PC-3 (cell line): Measurements from ENCODE around the gene SEC14L6. TPM values are rescaled to one million over a fixed set of nuclear protein-coding genes. Genes with fewer than 3 reads are reported as not detected.

ENCODE experiments used
- ATAC-seq: fragments of 200-7000 bp; cut with Tn5 transposase; 2 replicates; pipeline ENCODE4 v1.9.1; 2020; ENCODE audit warnings: mild to moderate bottlenecking, moderate library complexity
- BruUV-seq: library from RNA; stranded (reverse); fragments of 400-500 nt; replicated peaks from 2 replicates; lab custom pipeline; 2021; lab: Mats Ljungman, UMichigan
- CTCF ChIA-PET: fragments of 300-600 bp; sonication (Branson Sonifier 250); formaldehyde crosslinking; loops from one replicate; lab custom pipeline; 2022; ENCODE audit warnings: antibody characterized with exemption; lab: Charles Lee
- POLR2A ChIA-PET: fragments of 300-600 bp; sonication (Branson Sonifier 250); formaldehyde crosslinking; loops from one replicate; lab custom pipeline; 2022; ENCODE audit warnings: antibody characterized with exemption; ENCODE audit not compliant: unreplicated experiment; lab: Charles Lee
- DNase-seq: peaks from one replicate; pipeline ENCODE4 v3.0.0-alpha.2; 2015
- H2AFZ ChIP-seq: fragments of 300-600 bp; sonication (generic); 2 replicates; pipeline ENCODE4 v1.6.0; 2016; ENCODE audit warnings: antibody characterized with exemption, low read length
- H3F3A ChIP-seq: fragments of 300-600 bp; sonication (generic); one replicate; pipeline ENCODE4 v1.6.0; 2017; ENCODE audit warnings: antibody characterized with exemption, low read length, control low read depth, mild to moderate bottlenecking; ENCODE audit not compliant: unreplicated experiment
- H3K27ac ChIP-seq: fragments of 300-600 bp; sonication (generic); 2 replicates; pipeline ENCODE4 v1.5.1; 2016; ENCODE audit warnings: mild to moderate bottlenecking, low read length
- H3K27me3 ChIP-seq: fragments of 300-600 bp; sonication (generic); 2 replicates; pipeline ENCODE4 v1.6.1; 2016; ENCODE audit warnings: low read length, mixed read lengths
- H3K36me3 ChIP-seq: fragments of 300-600 bp; sonication (generic); 2 replicates; pipeline ENCODE4 v1.6.1; 2016; ENCODE audit warnings: low read depth, mixed run types, low read length, mixed read lengths
- H3K4me1 ChIP-seq: fragments of 300-600 bp; sonication (generic); 2 replicates; pipeline ENCODE4 v1.5.1; 2016; ENCODE audit warnings: low read length; ENCODE audit not compliant: insufficient read depth
- H3K4me2 ChIP-seq: fragments of 300-600 bp; sonication (generic); 2 replicates; pipeline ENCODE4 v1.6.0; 2016; ENCODE audit warnings: low read length
- H3K4me3 ChIP-seq: fragments of 300-600 bp; sonication (generic); 2 replicates; pipeline ENCODE4 v1.5.1; 2016; ENCODE audit warnings: mild to moderate bottlenecking, low read length, mixed read lengths
- H3K79me2 ChIP-seq: fragments of 300-600 bp; sonication (generic); 2 replicates; pipeline ENCODE4 v1.6.1; 2017; ENCODE audit warnings: low read length, mixed read lengths
- H3K9ac ChIP-seq: fragments of 300-600 bp; sonication (generic); 2 replicates; pipeline ENCODE4 v1.6.0; 2016; ENCODE audit warnings: mild to moderate bottlenecking, low read length
- H3K9me2 ChIP-seq: fragments of 300-600 bp; sonication (generic); replicated peaks from 2 replicates; pipeline ENCODE4 v1.6.1; 2016; ENCODE audit warnings: mixed run types, low read length, mixed read lengths
- H3K9me3 ChIP-seq: fragments of 300-600 bp; sonication (generic); 2 replicates; pipeline ENCODE4 v1.6.1; 2016; ENCODE audit warnings: low read length, mixed read lengths
- H4K20me1 ChIP-seq: fragments of 300-600 bp; sonication (generic); 2 replicates; pipeline ENCODE4 v1.6.1; 2016; ENCODE audit warnings: low read length, mixed read lengths
- EZH2 ChIP-seq: fragments of 300-600 bp; sonication (generic); IDR thresholded peaks from one replicate; pipeline ENCODE4 v1.6.1; 2017; ENCODE audit warnings: antibody characterized with exemption, mild to moderate bottlenecking, low read length; ENCODE audit not compliant: unreplicated experiment
- EZH2phosphoT487 ChIP-seq: fragments of 300-600 bp; sonication (generic); IDR thresholded peaks from 2 replicates; pipeline ENCODE4 v1.6.1; 2018; ENCODE audit warnings: mild to moderate bottlenecking, antibody characterized with exemption, low read length, borderline replicate concordance
- intact Hi-C: fragments of 100-400 bp; cut with micrococcal nuclease; formaldehyde crosslinking; loops from 2 replicates; pipeline ENCODE4 v1.9.0; 2023
- total RNA-seq: library from RNA; depleted of rRNA; stranded (reverse); fragments of >200 nt; gene quantifications from 2 replicates; pipeline ENCODE4 v1.2.3, GENCODE V29; 2014
- TF ChIP-seq, protein P1 (sequence below): fragments of 300-600 bp; sonication (generic); conservative IDR thresholded peaks from 2 replicates; pipeline ENCODE4 v1.5.1; 2017; ENCODE audit warnings: antibody characterized with exemption, low read depth, mild to moderate bottlenecking, low read length

The SEC14L6 gene
- total RNA-seq, 1 experiment from 2014 or later: not detected

DNA sequence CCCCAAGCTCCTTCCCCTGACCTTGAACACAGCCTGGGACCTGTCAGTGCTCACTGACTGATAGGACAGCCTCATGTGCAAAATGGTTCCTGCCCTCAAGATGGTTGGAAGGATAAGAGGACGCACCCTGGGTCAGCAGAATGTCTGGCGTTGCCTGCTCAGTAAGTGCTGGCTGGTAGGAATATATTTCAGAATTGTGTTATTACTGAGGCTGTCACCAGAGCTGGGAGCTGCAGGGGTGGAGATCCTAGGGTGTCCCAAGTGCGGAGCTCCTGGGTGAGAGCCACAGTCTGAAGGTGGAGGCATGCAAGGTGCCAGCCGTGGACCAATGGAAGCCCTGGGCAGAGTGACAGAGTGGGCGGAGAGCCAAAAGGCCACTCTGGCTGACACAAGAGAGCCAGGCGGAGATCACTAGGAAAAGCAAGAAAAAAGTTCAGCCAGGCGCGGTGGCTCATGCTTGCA, 40.0 kb downstream of the SEC14L6 start:
- H3K27ac ChIP-seq: no peak overlapping the region
- no peak overlapping the region for H2AFZ ChIP-seq
- ChIA-PET POLR2A (no interaction called here), CTCF (no interaction called here)
- H3K4me3 ChIP-seq: no peak overlapping the region
- no peak overlapping the region for H3K9ac ChIP-seq
- no peaks in the 10 kb centered on the region for H3K9me3 ChIP-seq
- no peaks in the 10 kb centered on the region for H3K36me3 ChIP-seq
- H3K79me2 ChIP-seq: no peaks in the 10 kb centered on the region
- DNase-seq: no peak
- no peaks in the 10 kb centered on the region for H3F3A ChIP-seq
- no peaks in the 10 kb centered on the region; the same call in 1 of the 2 replicates for H3K4me1 ChIP-seq
- intact Hi-C loops: no loop called here
- BruUV-seq: no TSS peak
- TF ChIP-seq EZH2: no peak
- TF ChIP-seq EZH2phosphoT487: no peak
- TF ChIP-seq, protein P1, sequence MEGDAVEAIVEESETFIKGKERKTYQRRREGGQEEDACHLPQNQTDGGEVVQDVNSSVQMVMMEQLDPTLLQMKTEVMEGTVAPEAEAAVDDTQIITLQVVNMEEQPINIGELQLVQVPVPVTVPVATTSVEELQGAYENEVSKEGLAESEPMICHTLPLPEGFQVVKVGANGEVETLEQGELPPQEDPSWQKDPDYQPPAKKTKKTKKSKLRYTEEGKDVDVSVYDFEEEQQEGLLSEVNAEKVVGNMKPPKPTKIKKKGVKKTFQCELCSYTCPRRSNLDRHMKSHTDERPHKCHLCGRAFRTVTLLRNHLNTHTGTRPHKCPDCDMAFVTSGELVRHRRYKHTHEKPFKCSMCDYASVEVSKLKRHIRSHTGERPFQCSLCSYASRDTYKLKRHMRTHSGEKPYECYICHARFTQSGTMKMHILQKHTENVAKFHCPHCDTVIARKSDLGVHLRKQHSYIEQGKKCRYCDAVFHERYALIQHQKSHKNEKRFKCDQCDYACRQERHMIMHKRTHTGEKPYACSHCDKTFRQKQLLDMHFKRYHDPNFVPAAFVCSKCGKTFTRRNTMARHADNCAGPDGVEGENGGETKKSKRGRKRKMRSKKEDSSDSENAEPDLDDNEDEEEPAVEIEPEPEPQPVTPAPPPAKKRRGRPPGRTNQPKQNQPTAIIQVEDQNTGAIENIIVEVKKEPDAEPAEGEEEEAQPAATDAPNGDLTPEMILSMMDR: no peak
- no peaks in the 10 kb centered on the region for H3K9me2 ChIP-seq
- H3K4me2 ChIP-seq: no peak overlapping the region
- no peak for ATAC-seq
- H4K20me1 ChIP-seq: no peaks in the 10 kb centered on the region
- no peaks in the 10 kb centered on the region for H3K27me3 ChIP-seq

DNA sequence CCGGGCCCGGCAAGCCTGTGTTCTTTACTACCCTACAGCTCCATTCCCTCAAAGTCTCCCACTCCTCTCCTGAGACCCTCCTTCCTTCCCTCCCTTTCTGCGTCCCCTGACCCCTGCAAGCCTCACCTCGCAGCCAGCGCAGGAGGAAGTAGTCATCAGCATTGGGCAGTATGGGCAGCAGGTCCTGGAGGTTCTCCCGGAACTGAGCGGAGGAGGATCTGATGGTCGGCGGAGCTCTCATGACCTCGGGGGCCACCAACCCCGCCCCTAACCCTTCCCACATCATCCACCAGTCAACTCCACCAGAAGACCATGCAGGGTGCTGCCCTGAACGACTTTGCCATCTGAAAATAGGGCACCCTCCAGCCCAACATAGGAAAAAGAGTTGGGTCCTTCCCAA, 43.0 kb downstream of the SEC14L6 start:
- H3K9me3 ChIP-seq: no peaks in the 10 kb centered on the region
- intact Hi-C loops: no loop called here
- no peak for ATAC-seq
- no peak overlapping the region for H2AFZ ChIP-seq
- no peak for TF ChIP-seq EZH2phosphoT487
- TF ChIP-seq, protein P1: no peak
- TF ChIP-seq EZH2: no peak
- no peak overlapping the region for H3K27ac ChIP-seq
- no peak overlapping the region for H3K4me3 ChIP-seq
- POLR2A ChIA-PET: no interaction called here
- H4K20me1 ChIP-seq: no peaks in the 10 kb centered on the region
- DNase-seq: no peak
- no peaks in the 10 kb centered on the region for H3K27me3 ChIP-seq
- no peak overlapping the region for H3K9ac ChIP-seq
- BruUV-seq: no TSS peak
- H3K79me2 ChIP-seq: no peaks in the 10 kb centered on the region
- no peaks in the 10 kb centered on the region; the same call in 1 of the 2 replicates for H3K4me1 ChIP-seq
- no peaks in the 10 kb centered on the region for H3F3A ChIP-seq
- H3K9me2 ChIP-seq: no peaks in the 10 kb centered on the region
- CTCF ChIA-PET: no interaction called here
- H3K36me3 ChIP-seq: no peaks in the 10 kb centered on the region
- H3K4me2 ChIP-seq: no peak overlapping the region

DNA sequence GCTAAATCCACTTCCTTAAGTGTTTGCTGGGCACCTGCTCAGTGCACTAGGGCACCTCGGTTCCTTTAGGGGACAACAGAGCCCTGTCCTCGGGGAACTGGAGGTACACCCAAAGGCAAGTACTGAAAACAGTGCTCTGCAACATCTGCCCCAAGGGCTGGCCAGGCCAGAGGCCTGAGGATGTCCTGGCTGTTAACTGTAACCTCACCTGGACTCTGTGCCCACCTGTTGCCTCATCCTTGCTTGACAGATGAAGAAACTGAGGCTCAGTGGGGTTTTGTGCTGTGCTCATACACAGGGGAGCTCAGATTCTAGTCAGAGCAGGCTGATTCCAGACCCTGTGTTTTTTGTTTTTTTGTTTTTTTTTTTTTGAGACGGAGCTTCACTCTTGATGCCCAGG, 43.6 kb downstream of the SEC14L6 start:
- intact Hi-C loops: no loop called here
- no peaks in the 10 kb centered on the region; the same call in 1 of the 2 replicates for H3K4me1 ChIP-seq
- no peaks in the 10 kb centered on the region for H3K9me3 ChIP-seq
- H3K27ac ChIP-seq: no peak overlapping the region
- no peak overlapping the region for H3K4me2 ChIP-seq
- no peaks in the 10 kb centered on the region for H3F3A ChIP-seq
- no peaks in the 10 kb centered on the region for H3K79me2 ChIP-seq
- TF ChIP-seq EZH2: no peak
- H3K9me2 ChIP-seq: no peaks in the 10 kb centered on the region
- no peak overlapping the region for H2AFZ ChIP-seq
- no peak overlapping the region for H3K4me3 ChIP-seq
- H3K27me3 ChIP-seq: no peaks in the 10 kb centered on the region
- CTCF ChIA-PET: interaction anchor here (0.6 kb wide), 1 partner anchor 54 kb away, joined by 3 read pairs; no protein-coding TSS in a partner anchor
- POLR2A ChIA-PET: no interaction called here
- no peaks in the 10 kb centered on the region for H4K20me1 ChIP-seq
- DNase-seq (no peak), ATAC-seq (no peak)
- no peak overlapping the region for H3K9ac ChIP-seq
- BruUV-seq: no TSS peak
- no peaks in the 10 kb centered on the region for H3K36me3 ChIP-seq
